ENCODE results near the gene RELN.

DNA sequence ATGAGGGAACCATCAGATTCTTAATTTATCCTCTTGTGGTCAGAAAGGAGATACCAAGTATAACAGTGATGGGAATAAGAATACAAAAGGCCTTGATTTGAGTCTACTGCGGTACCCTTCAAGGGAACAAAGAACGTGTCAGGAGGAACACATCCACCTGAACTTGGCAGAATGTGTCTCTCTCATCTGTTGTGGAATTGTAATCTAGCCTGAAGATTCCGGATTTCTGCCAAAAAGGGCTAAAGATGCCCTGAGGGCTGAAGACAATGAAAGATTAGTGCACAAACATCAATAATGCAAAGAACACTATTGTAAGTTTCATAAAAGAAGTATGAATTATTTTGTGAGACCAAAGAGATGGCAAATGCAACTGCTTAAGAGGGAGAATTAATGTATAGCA is 134.8 kb downstream of the RELN start:
- TF ChIP-seq, protein P1, sequence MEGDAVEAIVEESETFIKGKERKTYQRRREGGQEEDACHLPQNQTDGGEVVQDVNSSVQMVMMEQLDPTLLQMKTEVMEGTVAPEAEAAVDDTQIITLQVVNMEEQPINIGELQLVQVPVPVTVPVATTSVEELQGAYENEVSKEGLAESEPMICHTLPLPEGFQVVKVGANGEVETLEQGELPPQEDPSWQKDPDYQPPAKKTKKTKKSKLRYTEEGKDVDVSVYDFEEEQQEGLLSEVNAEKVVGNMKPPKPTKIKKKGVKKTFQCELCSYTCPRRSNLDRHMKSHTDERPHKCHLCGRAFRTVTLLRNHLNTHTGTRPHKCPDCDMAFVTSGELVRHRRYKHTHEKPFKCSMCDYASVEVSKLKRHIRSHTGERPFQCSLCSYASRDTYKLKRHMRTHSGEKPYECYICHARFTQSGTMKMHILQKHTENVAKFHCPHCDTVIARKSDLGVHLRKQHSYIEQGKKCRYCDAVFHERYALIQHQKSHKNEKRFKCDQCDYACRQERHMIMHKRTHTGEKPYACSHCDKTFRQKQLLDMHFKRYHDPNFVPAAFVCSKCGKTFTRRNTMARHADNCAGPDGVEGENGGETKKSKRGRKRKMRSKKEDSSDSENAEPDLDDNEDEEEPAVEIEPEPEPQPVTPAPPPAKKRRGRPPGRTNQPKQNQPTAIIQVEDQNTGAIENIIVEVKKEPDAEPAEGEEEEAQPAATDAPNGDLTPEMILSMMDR (IDR thresholded peaks at IDR 0.05) = no peak
- TF ChIP-seq POLR2AphosphoS5 (IDR thresholded peaks at IDR 0.05; ENCODE audit: low read depth, low read length) = no peak

Data from Panc1 (cell line).